ENCODE results near the gene RAP2A.

GRCh38 chr13:97505017-97505416, 71.0 kb downstream of the RAP2A start:
- TF ChIP-seq CTCF (conservative IDR thresholded peaks at IDR 0.05 in 1 of 2, IDR thresholded peaks at IDR 0.05 in 1 of 2; ENCODE audit: low read depth in 1 of 2, low read length in 2 of 2), result no peak
- TF ChIP-seq EZH2 (IDR thresholded peaks at IDR 0.05; ENCODE audit: low read length, missing control alignments), result no peak
